Body of pancreas (tissue), 4 donors: ENCODE data around the gene CD33. TPM values are rescaled to one million over a fixed set of nuclear protein-coding genes. Genes with fewer than 3 reads are reported as not detected.

Experiments
- ATAC-seq: fragments of 150-250 bp; one replicate; pipeline ENCODE4 v1.9.1; 2016
- DNase-seq, 4 donors: peaks; one replicate each; pipeline ENCODE4 v3.0.0-alpha.2; 2019
- H3K27ac ChIP-seq, 4 donors: fragments of 200-600 bp; sonication (generic); 1 replicate in 3 of 4; 2 replicates in 1 of 4; pipeline versions ENCODE4 v1.5.1 to v1.6.1; 2016 to 2019; ENCODE audit warnings: mild to moderate bottlenecking in 1 of 4, mixed read lengths in 1 of 4, moderate library complexity in 1 of 4
- H3K27me3 ChIP-seq, 2 donors: fragments of 200-600 bp; sonication (generic); one replicate each; pipeline ENCODE4 v1.6.0; 2016; ENCODE audit warnings: mild to moderate bottlenecking in 1 of 2
- H3K36me3 ChIP-seq, 2 donors: fragments of 200-600 bp; sonication (generic); replicated peaks in 1 of 2; 2 replicates each; pipeline ENCODE4 v1.5.1; 2016; ENCODE audit warnings: low read depth in 2 of 2; ENCODE audit not compliant: insufficient read depth in 1 of 2
- H3K4me1 ChIP-seq: fragments of 200-600 bp; sonication (generic); one replicate; pipeline ENCODE4 v1.6.0; 2016
- H3K4me3 ChIP-seq, 2 donors: fragments of 200-600 bp; sonication (generic); 1 replicate in 1 of 2; 2 replicates in 1 of 2; pipeline ENCODE4 v1.5.1; 2016 to 2019
- H3K9me3 ChIP-seq, 3 donors: fragments of 200-600 bp; sonication (generic); 1 replicate in 2 of 3; 2 replicates in 1 of 3; pipeline ENCODE4 v1.5.1; 2016
- CTCF ChIP-seq, 7 experiments: fragments of 450-650 bp in 4 of 7; fragments of 200-600 bp in 3 of 7; sonication (generic) in 3 of 7; IDR thresholded peaks; one replicate each; pipeline ENCODE4 v1.5.1; 2016 to 2019; ENCODE audit warnings: antibody characterized with exemption in 7 of 7
- POLR2A ChIP-seq, 3 donors: fragments of 450-650 bp; IDR thresholded peaks; one replicate each; pipeline ENCODE4 v1.6.1; 2016; ENCODE audit warnings: antibody characterized with exemption in 3 of 3, mild to moderate bottlenecking in 2 of 3
- WGBS, 2 donors: methylation state at CpG; one replicate each; pipeline ENCODE4 v1.1.5; 2017; 5-methylcytosine and 5-hydroxymethylcytosine counted together
- intact Hi-C: fragments of 100-400 bp; cut with DNase I; formaldehyde crosslinking; loops from one replicate; pipeline ENCODE4 v1.15.1; 2023
- total RNA-seq, 2 donors: library from RNA; depleted of rRNA; stranded (reverse); fragments of >200 nt; gene quantifications; one replicate each; pipeline ENCODE4 v1.1.0, GENCODE V29; 2016

CD33 gene
- total RNA-seq, 2 donors from 2014 or later: 1.3 TPM

- 42 to 61% methylated on average over 3 of the region's 3 CpGs for WGBS, 2 donors
- no peaks in the 10 kb centered on the region for H3K4me1 ChIP-seq
- TF ChIP-seq POLR2A (IDR thresholded peaks at IDR 0.05) (no peak), CTCF (IDR thresholded peaks at IDR 0.05) (no peak)
- H3K27me3 ChIP-seq: no peaks in the 10 kb centered on the region
- ATAC-seq (no peak), DNase-seq (no peak)
- intact Hi-C loops: no loop called here
- H3K9me3 ChIP-seq: no peaks in the 10 kb centered on the region
- no peaks in the 10 kb centered on the region for H3K36me3 ChIP-seq
- no peak overlapping the region for H3K4me3 ChIP-seq
- H3K27ac ChIP-seq: no peak overlapping the region
These were observed 1.2 kb downstream of the CD33 start for GRCh38 chr19:51226067-51226466.

- no peaks in the 10 kb centered on the region for H3K9me3 ChIP-seq
- H3K4me1 ChIP-seq: no peaks in the 10 kb centered on the region
- 35 to 38% methylated on average over 2 of the region's 2 CpGs for WGBS, 2 donors
- H3K27me3 ChIP-seq: no peaks in the 10 kb centered on the region
- no peak overlapping the region for H3K27ac ChIP-seq
- intact Hi-C loops: no loop called here
- ATAC-seq (no peak), DNase-seq (no peak)
- no peaks in the 10 kb centered on the region for H3K36me3 ChIP-seq
- no peak overlapping the region for H3K4me3 ChIP-seq
- TF ChIP-seq CTCF (IDR thresholded peaks at IDR 0.05): no peak
- TF ChIP-seq POLR2A (IDR thresholded peaks at IDR 0.05): no peak
These were observed 2.4 kb downstream of the CD33 start for GRCh38 chr19:51227326-51227725.

GRCh38 chr19:51227966-51228365 lies 3.1 kb downstream of the CD33 start:
- Histone ChIP-seq H3K27ac (no peak overlapping the region), H3K4me1 (no peaks in the 10 kb centered on the region), H3K36me3 (no peaks in the 10 kb centered on the region), H3K27me3 (no peaks in the 10 kb centered on the region), H3K9me3 (no peaks in the 10 kb centered on the region), H3K4me3 (no peak overlapping the region)
- TF ChIP-seq CTCF (IDR thresholded peaks at IDR 0.05): no peak
- no peak for TF ChIP-seq POLR2A (IDR thresholded peaks at IDR 0.05)
- WGBS, 2 donors: 69 to 76% methylated on average over 2 of the region's 2 CpGs
- DNase-seq (no peak), ATAC-seq (no peak)
- intact Hi-C loops: no loop called here

- DNase-seq (no peak), ATAC-seq (no peak)
- H3K27ac ChIP-seq: no peak overlapping the region
- WGBS, 2 donors: 64 to 77% methylated on average over 5 of the region's 7 CpGs
- no peak for TF ChIP-seq CTCF (IDR thresholded peaks at IDR 0.05)
- no peak for TF ChIP-seq POLR2A (IDR thresholded peaks at IDR 0.05)
- no peaks in the 10 kb centered on the region for H3K9me3 ChIP-seq
- intact Hi-C loops: no loop called here
- H3K27me3 ChIP-seq: no peaks in the 10 kb centered on the region
- no peak overlapping the region for H3K4me3 ChIP-seq
- H3K36me3 ChIP-seq: no peaks in the 10 kb centered on the region
- no peaks in the 10 kb centered on the region for H3K4me1 ChIP-seq
These were observed 16.0 kb downstream of the CD33 start for GRCh38 chr19:51240866-51241265.

GRCh38 chr19:51242881-51243630 lies 18.2 kb downstream of the CD33 start:
- intact Hi-C loops: no loop called here
- ATAC-seq (no peak), DNase-seq (no peak)
- TF ChIP-seq CTCF (IDR thresholded peaks at IDR 0.05): no peak
- no peak for TF ChIP-seq POLR2A (IDR thresholded peaks at IDR 0.05)
- Histone ChIP-seq H3K9me3 (no peaks in the 10 kb centered on the region), H3K36me3 (no peaks in the 10 kb centered on the region), H3K4me1 (no peaks in the 10 kb centered on the region), H3K27me3 (no peaks in the 10 kb centered on the region), H3K27ac (no peak overlapping the region), H3K4me3 (no peak overlapping the region)
- 45 to 61% methylated on average over 8 of the region's 8 CpGs for WGBS, 2 donors
